Measurements from ENCODE around the gene SEPTIN6. TPM values are rescaled to one million over a fixed set of nuclear protein-coding genes. Genes with fewer than 3 reads are reported as not detected.
"Not testable (repeated sequence)": the region's sequence is repeated elsewhere in the genome, so short reads cannot be mapped to it uniquely, and the experiment has no call there.

Gene SEPTIN6
- polyA plus RNA-seq, 1 experiment: 34.4 TPM

DNA sequence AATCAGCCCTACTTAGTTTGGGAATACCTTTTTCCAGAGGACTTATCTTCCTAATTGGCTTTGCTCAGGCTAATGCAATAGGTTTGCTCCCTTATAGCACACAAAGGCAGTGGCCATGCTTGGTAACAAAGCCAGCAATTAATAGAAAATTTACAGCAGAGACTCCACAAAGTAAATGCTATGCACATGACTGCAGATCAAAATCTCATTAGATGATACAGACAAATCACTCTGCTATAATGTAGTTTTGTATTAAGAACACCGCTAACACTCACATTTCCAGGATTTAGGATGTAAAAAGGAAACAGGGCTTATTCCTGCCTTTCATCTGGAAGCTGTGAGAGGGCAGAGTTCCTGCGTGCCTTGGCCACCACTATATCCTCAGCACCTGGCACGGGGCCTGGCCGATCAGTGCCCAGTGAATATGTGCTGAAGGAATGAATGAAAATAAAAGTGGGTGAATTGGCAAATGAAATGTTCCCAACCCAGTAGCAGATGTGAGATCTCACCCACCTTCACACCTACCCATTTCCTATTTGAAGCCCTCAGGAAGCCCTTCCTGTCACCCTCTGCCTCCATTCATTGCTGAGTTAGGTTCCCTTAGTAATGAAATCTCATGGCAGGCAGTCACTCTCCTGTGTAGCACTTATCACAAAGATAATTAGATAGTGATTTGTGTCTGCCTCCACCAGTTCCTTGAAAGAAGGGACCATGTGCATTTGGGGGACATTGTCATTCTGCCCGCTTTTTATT lies 5.1 kb downstream of the SEPTIN6 start:
- no peak for DNase-seq (ENCODE audit: low read depth, low spot score)
- ChIA-PET POLR2A (no interaction called here), CTCF (no interaction called here)
- Histone ChIP-seq H3K9me3 (ENCODE audit: control insufficient read depth, insufficient read depth, low read length) (no peaks in the 10 kb centered on the region), H3K4me3 (ENCODE audit: low read depth, low read length) (no peak overlapping the region), H3K27me3 (ENCODE audit: control insufficient read depth, insufficient read depth, low read length) (no peaks in the 10 kb centered on the region), H3K27ac (ENCODE audit: low read depth, low read length) (no peak overlapping the region)
- TF ChIP-seq CTCF (IDR thresholded peaks at IDR 0.05; ENCODE audit: low read depth, low read length): no peak

DNA sequence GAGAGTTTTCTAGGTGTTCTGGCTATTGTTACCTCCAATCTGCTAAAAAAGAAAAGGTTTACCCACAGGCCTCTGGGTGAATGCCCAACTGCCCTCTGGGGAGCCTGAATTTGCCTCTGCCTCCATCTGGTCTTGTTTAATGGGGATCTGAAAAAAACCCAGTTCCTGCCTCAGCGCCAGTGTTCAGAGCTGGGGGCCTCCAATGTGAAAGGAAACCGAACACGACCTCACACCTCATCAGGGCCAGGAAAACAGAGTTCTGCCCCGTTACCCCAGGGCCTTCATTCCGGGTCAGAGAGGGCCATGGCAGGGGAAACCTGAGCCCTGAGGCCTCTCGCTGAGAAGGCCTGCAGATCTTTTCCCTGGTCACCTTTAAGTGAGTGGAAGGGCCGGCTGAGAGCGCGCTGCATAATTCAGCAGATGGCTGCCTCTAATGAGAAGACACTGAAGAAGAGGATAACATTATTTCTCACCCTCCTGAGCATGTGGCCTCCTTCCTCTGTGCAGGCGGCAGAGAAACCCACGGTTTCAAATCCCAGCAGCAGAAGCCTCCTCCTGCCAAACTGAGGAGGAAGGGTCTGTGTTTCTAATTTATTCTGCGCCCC lies 6.8 kb downstream of the SEPTIN6 start:
- POLR2A ChIA-PET: no interaction called here
- no peaks in the 10 kb centered on the region for H3K9me3 ChIP-seq (ENCODE audit: control insufficient read depth, insufficient read depth, low read length)
- no peaks in the 10 kb centered on the region for H3K27me3 ChIP-seq (ENCODE audit: control insufficient read depth, insufficient read depth, low read length)
- TF ChIP-seq CTCF (IDR thresholded peaks at IDR 0.05; ENCODE audit: low read depth, low read length): no peak
- DNase-seq (ENCODE audit: low read depth, low spot score): no peak
- CTCF ChIA-PET: interaction anchor here (1.2 kb wide), 1 partner anchor 9 kb away, joined by 3 read pairs; no protein-coding TSS in a partner anchor
- H3K4me3 ChIP-seq (ENCODE audit: low read depth, low read length): no peak overlapping the region
- no peak overlapping the region for H3K27ac ChIP-seq (ENCODE audit: low read depth, low read length)

DNA sequence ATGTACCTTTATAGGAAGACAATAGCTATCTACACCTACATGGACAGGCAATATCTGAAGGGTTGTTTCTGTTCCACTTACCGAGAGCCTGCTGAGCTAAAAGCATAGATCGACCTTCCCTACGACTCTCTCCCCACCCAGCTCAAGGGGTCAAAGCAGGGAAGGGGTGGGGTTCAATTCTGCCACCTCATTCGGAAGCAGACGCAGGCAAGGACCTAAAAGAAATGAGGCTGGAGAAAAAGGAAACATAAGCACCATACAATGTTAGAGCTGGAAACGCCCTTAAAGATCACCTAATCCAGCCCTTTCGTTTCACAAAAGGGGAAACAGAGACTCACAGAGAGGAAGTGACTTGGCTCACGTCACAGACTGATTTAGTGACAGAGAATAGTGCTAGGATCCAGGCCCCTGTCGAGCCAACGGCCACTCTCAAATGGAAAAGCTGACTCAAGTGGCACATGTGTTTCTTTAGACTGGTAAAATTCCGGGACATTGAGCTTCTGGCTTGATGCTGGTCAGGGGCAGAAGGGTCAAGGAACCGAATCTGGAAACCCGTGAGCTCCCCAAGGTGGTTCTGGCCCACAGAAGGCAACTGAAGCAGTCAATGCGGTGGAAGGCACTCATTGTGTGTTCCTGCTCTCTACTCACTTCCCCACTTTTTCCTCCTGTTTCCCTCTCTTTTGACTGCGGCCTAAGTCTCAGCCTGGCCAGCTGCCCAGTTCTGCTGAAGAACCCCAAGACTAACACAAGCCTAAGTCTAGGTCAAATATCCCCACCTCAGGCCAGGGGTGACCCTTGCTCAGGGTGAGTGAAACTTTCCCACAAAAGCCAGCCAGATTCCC lies 7.5 kb downstream of the SEPTIN6 start:
- Histone ChIP-seq H3K9me3 (ENCODE audit: control insufficient read depth, insufficient read depth, low read length) (no peaks in the 10 kb centered on the region), H3K27me3 (ENCODE audit: control insufficient read depth, insufficient read depth, low read length) (no peaks in the 10 kb centered on the region), H3K4me3 (ENCODE audit: low read depth, low read length) (no peak overlapping the region), H3K27ac (ENCODE audit: low read depth, low read length) (no peak overlapping the region)
- CTCF ChIA-PET: interaction anchor here (0.8 to 1.2 kb wide), 2 partner anchors 10 to 12 kb away, joined by 3 to 8 read pairs; no protein-coding TSS in a partner anchor
- no peak for TF ChIP-seq CTCF (IDR thresholded peaks at IDR 0.05; ENCODE audit: low read depth, low read length)
- POLR2A ChIA-PET: no interaction called here
- no peak for DNase-seq (ENCODE audit: low read depth, low spot score)

GRCh38 chrX:119684916-119685224 lies 8.1 kb downstream of the SEPTIN6 start:
- no peak for TF ChIP-seq CTCF (IDR thresholded peaks at IDR 0.05; ENCODE audit: low read depth, low read length)
- Histone ChIP-seq H3K27me3 (ENCODE audit: control insufficient read depth, insufficient read depth, low read length) (no peaks in the 10 kb centered on the region), H3K9me3 (ENCODE audit: control insufficient read depth, insufficient read depth, low read length) (no peaks in the 10 kb centered on the region), H3K27ac (ENCODE audit: low read depth, low read length) (no peak overlapping the region), H3K4me3 (ENCODE audit: low read depth, low read length) (no peak overlapping the region)
- no peak for DNase-seq (ENCODE audit: low read depth, low spot score)
- ChIA-PET CTCF (interaction anchor here (0.8 kb wide), 1 partner anchor 12 kb away, joined by 8 read pairs; no protein-coding TSS in a partner anchor), POLR2A (no interaction called here)

DNA sequence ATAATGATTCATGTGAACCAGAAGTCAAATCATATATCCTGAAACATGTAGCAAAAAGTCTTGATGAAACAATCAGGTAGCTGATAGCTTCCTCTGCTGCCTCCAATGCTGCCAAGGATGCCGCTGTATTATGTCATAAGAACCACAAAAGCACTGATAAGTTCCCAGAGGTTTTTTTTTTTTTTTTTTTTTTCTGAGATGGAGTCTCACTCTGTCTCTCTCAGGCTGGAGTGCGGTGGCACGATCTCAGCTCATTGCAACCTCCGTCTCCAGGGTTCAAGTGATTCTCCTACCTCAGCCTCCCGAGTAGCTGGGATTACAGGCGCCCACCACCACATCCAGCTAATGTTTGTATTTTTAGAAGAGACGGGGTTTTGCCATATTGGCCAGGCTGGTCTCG lies 8.7 kb downstream of the SEPTIN6 start:
- POLR2A ChIA-PET; DNase-seq (ENCODE audit: low read depth, low spot score); H3K9me3 ChIP-seq (ENCODE audit: control insufficient read depth, insufficient read depth, low read length); CTCF ChIA-PET; H3K27ac ChIP-seq (ENCODE audit: low read depth, low read length); H3K27me3 ChIP-seq (ENCODE audit: control insufficient read depth, insufficient read depth, low read length); H3K4me3 ChIP-seq (ENCODE audit: low read depth, low read length): not testable (repeated sequence)
